K562 (cell line): Measurements from ENCODE around the gene ABHD1. TPM values are rescaled to one million over a fixed set of nuclear protein-coding genes. Genes with fewer than 3 reads are reported as not detected.

Experiments used
- ARID2 ChIP-seq: fragments of 450-650 bp; IDR thresholded peaks from 2 replicates; pipeline ENCODE4 v1.6.1; 2017; ENCODE audit warnings: antibody characterized with exemption, mild to moderate bottlenecking
- ATF7 ChIP-seq: fragments of 450-650 bp; IDR thresholded peaks from 2 replicates; pipeline ENCODE4 v1.7.1; 2014; ENCODE audit warnings: mild to moderate bottlenecking, moderate library complexity
- CCNT2 ChIP-seq: IDR thresholded peaks from 2 replicates; pipeline ENCODE4 v1.6.1; 2011; ENCODE audit warnings: borderline replicate concordance, low read depth, mild to moderate bottlenecking, moderate library complexity, mixed read lengths, low read length; ENCODE audit not compliant: insufficient read length; ENCODE audit errors: extremely low read depth
- CXXC5 ChIP-seq: fragments of 250-450 bp; sonication (Bioruptor Pico); IDR thresholded peaks from 2 replicates; pipeline ENCODE4 v1.8.0; 2022; ENCODE audit warnings: inconsistent platforms, mild to moderate bottlenecking, moderate library complexity
- FIP1L1 ChIP-seq: fragments of 200-400 bp; formaldehyde crosslinking; IDR thresholded peaks from 2 replicates; pipeline ENCODE4 v1.6.1; 2018; ENCODE audit warnings: mild to moderate bottlenecking, low read depth, low read length; ENCODE audit not compliant: poor library complexity, severe bottlenecking
- FOXK2 ChIP-seq, 2 experiments: fragments of 450-650 bp; IDR thresholded peaks in 1 of 2; conservative IDR thresholded peaks in 1 of 2; 2 replicates each; pipeline ENCODE4 v1.6.1; 2016; ENCODE audit warnings: low read depth in 2 of 2, mild to moderate bottlenecking in 1 of 2
- GTF2F1 ChIP-seq: IDR thresholded peaks from 2 replicates; pipeline ENCODE4 v1.6.1; 2011; ENCODE audit warnings: low read depth, low read length, improper control_type of control experiment
- ILF3 ChIP-seq: fragments of 450-650 bp; IDR thresholded peaks from 2 replicates; pipeline ENCODE4 v1.6.1; 2018; ENCODE audit warnings: antibody characterized with exemption, mild to moderate bottlenecking, moderate library complexity, borderline replicate concordance
- PTBP1 ChIP-seq: fragments of 200-400 bp; formaldehyde crosslinking; IDR thresholded peaks from 2 replicates; pipeline ENCODE4 v1.6.1; 2017; ENCODE audit warnings: low read depth, low read length
- RBFOX2 ChIP-seq: fragments of 200-400 bp; formaldehyde crosslinking; IDR thresholded peaks from 2 replicates; pipeline ENCODE4 v1.6.1; 2017; ENCODE audit warnings: low read depth, mild to moderate bottlenecking, low read length, moderate library complexity
- SRSF1 ChIP-seq: fragments of 200-400 bp; formaldehyde crosslinking; IDR thresholded peaks from 2 replicates; pipeline ENCODE4 v1.6.1; 2017; ENCODE audit warnings: mild to moderate bottlenecking, low read depth, low read length, moderate library complexity
- U2AF1 ChIP-seq: fragments of 200-400 bp; formaldehyde crosslinking; optimal IDR thresholded peaks from 2 replicates; pipeline ENCODE3; 2017; ENCODE audit warnings: mild to moderate bottlenecking, low read depth, low read length, moderate library complexity
- ZSCAN29 ChIP-seq: fragments of 450-650 bp; IDR thresholded peaks from 2 replicates; pipeline ENCODE4 v1.6.1; 2017
- polyA plus RNA-seq, 8 experiments: library from polyadenylated mRNA; depleted of rRNA in 4 of 8; stranded (reverse) in 5 of 8; unstranded in 3 of 8; fragments of >200 nt; fragmentation: Nextera tagmentation in 2 of 8; fragmentation: Illumina TruSeq in 1 of 8; extraction: Ambion mirVana in 2 of 8; extraction: Trizol in 1 of 8; gene quantifications; 2 replicates each; pipeline versions ENCODE4 v1.2.1 to v1.2.3, GENCODE V29; 2011 to 2014; ENCODE audit warnings: inconsistent platforms in 1 of 8, missing spikeins in 1 of 8
- total RNA-seq, 7 experiments: library from RNA; depleted of rRNA in 6 of 7; stranded (reverse); fragments of >200 nt in 6 of 7; fragmentation: Illumina TruSeq in 2 of 7; extraction: Trizol in 2 of 7; gene quantifications; 2 replicates each; pipeline versions ENCODE4 v1.2.1 to v1.2.3, GENCODE V29; 2011 to 2021; ENCODE audit warnings: low replicate concordance in 1 of 7
- TF ChIP-seq, protein P1 (sequence below): fragments of 200-600 bp; sonication (generic); IDR thresholded peaks from one replicate; pipeline ENCODE4 v1.6.1; 2012; ENCODE audit warnings: mild to moderate bottlenecking, low read depth, low read length, inconsistent platforms
- TF ChIP-seq, protein P2 (sequence below): fragments of 450-650 bp; IDR thresholded peaks from 2 replicates; pipeline ENCODE4 v1.6.1; 2016; ENCODE audit warnings: borderline replicate concordance

The ABHD1 gene
- total and polyA plus RNA-seq, 9 of the 15 experiments (the other 6 are each of a cell fraction or from before 2014, with no cell fraction given): 0.10 to 0.16 (median 0.11) TPM; not detected in 5

DNA sequence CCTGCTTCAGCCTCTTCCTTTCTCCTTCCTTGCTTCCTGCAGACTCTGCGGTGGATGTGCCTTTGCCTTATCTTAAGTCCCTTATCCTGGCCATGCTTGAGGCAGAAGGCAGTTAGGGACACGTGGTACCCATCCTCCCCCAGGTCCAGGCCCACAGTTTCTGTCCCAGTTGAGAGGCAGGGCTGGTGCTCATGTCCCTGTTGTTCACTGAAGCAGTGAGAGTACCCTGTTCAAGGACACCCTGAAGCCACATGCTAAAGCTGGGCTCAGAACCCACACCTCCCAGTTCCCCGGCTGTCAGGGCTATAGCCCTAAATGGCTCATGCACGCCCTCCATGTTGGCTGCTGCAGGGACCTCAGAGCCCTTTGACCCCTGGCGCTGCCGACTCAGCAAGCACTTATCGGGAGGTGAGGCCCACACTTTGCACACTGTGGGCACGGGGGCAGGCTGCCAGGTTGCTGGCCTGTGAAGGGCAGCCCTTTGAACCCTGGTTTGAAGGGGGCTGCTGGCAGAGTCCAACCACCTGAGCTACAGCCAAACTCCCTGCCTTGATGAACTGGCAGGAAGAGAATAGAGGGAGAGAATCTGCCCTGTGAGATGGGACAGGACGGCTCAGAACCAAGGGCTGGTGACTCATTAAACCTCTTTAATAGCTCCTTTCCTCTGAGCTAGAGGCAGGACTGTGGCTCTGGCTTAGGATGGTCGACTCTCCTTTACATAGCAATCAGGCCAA, 30.8 kb upstream of the ABHD1 start (continued):
- TF ChIP-seq, protein P1, sequence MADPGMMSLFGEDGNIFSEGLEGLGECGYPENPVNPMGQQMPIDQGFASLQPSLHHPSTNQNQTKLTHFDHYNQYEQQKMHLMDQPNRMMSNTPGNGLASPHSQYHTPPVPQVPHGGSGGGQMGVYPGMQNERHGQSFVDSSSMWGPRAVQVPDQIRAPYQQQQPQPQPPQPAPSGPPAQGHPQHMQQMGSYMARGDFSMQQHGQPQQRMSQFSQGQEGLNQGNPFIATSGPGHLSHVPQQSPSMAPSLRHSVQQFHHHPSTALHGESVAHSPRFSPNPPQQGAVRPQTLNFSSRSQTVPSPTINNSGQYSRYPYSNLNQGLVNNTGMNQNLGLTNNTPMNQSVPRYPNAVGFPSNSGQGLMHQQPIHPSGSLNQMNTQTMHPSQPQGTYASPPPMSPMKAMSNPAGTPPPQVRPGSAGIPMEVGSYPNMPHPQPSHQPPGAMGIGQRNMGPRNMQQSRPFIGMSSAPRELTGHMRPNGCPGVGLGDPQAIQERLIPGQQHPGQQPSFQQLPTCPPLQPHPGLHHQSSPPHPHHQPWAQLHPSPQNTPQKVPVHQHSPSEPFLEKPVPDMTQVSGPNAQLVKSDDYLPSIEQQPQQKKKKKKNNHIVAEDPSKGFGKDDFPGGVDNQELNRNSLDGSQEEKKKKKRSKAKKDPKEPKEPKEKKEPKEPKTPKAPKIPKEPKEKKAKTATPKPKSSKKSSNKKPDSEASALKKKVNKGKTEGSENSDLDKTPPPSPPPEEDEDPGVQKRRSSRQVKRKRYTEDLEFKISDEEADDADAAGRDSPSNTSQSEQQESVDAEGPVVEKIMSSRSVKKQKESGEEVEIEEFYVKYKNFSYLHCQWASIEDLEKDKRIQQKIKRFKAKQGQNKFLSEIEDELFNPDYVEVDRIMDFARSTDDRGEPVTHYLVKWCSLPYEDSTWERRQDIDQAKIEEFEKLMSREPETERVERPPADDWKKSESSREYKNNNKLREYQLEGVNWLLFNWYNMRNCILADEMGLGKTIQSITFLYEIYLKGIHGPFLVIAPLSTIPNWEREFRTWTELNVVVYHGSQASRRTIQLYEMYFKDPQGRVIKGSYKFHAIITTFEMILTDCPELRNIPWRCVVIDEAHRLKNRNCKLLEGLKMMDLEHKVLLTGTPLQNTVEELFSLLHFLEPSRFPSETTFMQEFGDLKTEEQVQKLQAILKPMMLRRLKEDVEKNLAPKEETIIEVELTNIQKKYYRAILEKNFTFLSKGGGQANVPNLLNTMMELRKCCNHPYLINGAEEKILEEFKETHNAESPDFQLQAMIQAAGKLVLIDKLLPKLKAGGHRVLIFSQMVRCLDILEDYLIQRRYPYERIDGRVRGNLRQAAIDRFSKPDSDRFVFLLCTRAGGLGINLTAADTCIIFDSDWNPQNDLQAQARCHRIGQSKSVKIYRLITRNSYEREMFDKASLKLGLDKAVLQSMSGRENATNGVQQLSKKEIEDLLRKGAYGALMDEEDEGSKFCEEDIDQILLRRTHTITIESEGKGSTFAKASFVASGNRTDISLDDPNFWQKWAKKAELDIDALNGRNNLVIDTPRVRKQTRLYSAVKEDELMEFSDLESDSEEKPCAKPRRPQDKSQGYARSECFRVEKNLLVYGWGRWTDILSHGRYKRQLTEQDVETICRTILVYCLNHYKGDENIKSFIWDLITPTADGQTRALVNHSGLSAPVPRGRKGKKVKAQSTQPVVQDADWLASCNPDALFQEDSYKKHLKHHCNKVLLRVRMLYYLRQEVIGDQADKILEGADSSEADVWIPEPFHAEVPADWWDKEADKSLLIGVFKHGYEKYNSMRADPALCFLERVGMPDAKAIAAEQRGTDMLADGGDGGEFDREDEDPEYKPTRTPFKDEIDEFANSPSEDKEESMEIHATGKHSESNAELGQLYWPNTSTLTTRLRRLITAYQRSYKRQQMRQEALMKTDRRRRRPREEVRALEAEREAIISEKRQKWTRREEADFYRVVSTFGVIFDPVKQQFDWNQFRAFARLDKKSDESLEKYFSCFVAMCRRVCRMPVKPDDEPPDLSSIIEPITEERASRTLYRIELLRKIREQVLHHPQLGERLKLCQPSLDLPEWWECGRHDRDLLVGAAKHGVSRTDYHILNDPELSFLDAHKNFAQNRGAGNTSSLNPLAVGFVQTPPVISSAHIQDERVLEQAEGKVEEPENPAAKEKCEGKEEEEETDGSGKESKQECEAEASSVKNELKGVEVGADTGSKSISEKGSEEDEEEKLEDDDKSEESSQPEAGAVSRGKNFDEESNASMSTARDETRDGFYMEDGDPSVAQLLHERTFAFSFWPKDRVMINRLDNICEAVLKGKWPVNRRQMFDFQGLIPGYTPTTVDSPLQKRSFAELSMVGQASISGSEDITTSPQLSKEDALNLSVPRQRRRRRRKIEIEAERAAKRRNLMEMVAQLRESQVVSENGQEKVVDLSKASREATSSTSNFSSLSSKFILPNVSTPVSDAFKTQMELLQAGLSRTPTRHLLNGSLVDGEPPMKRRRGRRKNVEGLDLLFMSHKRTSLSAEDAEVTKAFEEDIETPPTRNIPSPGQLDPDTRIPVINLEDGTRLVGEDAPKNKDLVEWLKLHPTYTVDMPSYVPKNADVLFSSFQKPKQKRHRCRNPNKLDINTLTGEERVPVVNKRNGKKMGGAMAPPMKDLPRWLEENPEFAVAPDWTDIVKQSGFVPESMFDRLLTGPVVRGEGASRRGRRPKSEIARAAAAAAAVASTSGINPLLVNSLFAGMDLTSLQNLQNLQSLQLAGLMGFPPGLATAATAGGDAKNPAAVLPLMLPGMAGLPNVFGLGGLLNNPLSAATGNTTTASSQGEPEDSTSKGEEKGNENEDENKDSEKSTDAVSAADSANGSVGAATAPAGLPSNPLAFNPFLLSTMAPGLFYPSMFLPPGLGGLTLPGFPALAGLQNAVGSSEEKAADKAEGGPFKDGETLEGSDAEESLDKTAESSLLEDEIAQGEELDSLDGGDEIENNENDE: no peak
- TF ChIP-seq SRSF1 (no peak), FOXK2 (conservative IDR thresholded peaks at IDR 0.05 in 1 of 2, IDR thresholded peaks at IDR 0.05 in 1 of 2; ENCODE audit: low read depth in 2 of 2) (no peak), CCNT2 (no peak), RBFOX2 (peak; percentile 39; the same call in 1 of the 2 replicates), U2AF1 (no peak), ARID2 (no peak), ZSCAN29 (no peak), ATF7 (peak; percentile 28; the same call in 1 of the 2 replicates), CXXC5 (peak; percentile 78), FIP1L1 (no peak), GTF2F1 (no peak), ILF3 (no peak), PTBP1 (no peak)
- TF ChIP-seq, protein P2, sequence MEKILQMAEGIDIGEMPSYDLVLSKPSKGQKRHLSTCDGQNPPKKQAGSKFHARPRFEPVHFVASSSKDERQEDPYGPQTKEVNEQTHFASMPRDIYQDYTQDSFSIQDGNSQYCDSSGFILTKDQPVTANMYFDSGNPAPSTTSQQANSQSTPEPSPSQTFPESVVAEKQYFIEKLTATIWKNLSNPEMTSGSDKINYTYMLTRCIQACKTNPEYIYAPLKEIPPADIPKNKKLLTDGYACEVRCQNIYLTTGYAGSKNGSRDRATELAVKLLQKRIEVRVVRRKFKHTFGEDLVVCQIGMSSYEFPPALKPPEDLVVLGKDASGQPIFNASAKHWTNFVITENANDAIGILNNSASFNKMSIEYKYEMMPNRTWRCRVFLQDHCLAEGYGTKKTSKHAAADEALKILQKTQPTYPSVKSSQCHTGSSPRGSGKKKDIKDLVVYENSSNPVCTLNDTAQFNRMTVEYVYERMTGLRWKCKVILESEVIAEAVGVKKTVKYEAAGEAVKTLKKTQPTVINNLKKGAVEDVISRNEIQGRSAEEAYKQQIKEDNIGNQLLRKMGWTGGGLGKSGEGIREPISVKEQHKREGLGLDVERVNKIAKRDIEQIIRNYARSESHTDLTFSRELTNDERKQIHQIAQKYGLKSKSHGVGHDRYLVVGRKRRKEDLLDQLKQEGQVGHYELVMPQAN: no peak
